GM12878 (cell line): ENCODE data around the gene ZBTB4.

Experiments
- CEBPB ChIP-seq, 2 experiments: fragments of 150-350 bp in 1 of 2; IDR thresholded peaks; 2 replicates each; pipeline ENCODE4 v1.6.1; 2012 to 2014; ENCODE audit warnings: low read depth in 2 of 2, low read length in 2 of 2, borderline replicate concordance in 1 of 2, inconsistent platforms in 1 of 2
- EGR1 ChIP-seq, 2 experiments: IDR thresholded peaks; 1 replicate in 1 of 2; 2 replicates in 1 of 2; pipeline ENCODE4 v1.6.1; 2011 to 2012; ENCODE audit warnings: low read depth in 2 of 2, low read length in 2 of 2, borderline replicate concordance in 1 of 2, mild to moderate bottlenecking in 1 of 2, moderate library complexity in 1 of 2
- ELK1 ChIP-seq: IDR thresholded peaks from 2 replicates; pipeline ENCODE4 v1.6.1; 2012; ENCODE audit warnings: low read depth, low read length, improper control_type of control experiment
- EZH2 ChIP-seq: IDR thresholded peaks from 2 replicates; pipeline ENCODE4 v1.6.1; 2012; ENCODE audit warnings: low read depth, mild to moderate bottlenecking, control low read depth, inconsistent platforms, low read length, borderline replicate concordance; ENCODE audit not compliant: control insufficient read depth
- FOS ChIP-seq: IDR thresholded peaks from 3 replicates; pipeline ENCODE4 v1.6.1; 2011; ENCODE audit warnings: borderline replicate concordance; ENCODE audit not compliant: insufficient read length; ENCODE audit errors: extremely low read depth
- JUND ChIP-seq: IDR thresholded peaks from 2 replicates; pipeline ENCODE4 v1.6.1; 2012; ENCODE audit warnings: low read depth, mild to moderate bottlenecking, low read length, improper control_type of control experiment, moderate library complexity
- MTA3 ChIP-seq: IDR thresholded peaks from 2 replicates; pipeline ENCODE4 v1.6.1; 2012; ENCODE audit warnings: low read length, inconsistent platforms, borderline replicate concordance
- POLR2A ChIP-seq: IDR thresholded peaks from 2 replicates; pipeline ENCODE4 v1.6.1; 2011; ENCODE audit warnings: low read depth, mild to moderate bottlenecking, low read length
- POLR2AphosphoS5 ChIP-seq: IDR thresholded peaks from 2 replicates; pipeline ENCODE4 v1.6.1; 2011; ENCODE audit warnings: mild to moderate bottlenecking, low read length, inconsistent platforms
- SIN3A ChIP-seq: IDR thresholded peaks from 2 replicates; pipeline ENCODE4 v1.6.1; 2012; ENCODE audit warnings: low read depth, low read length, improper control_type of control experiment
- ZBTB33 ChIP-seq: fragments of 450-650 bp; IDR thresholded peaks from 2 replicates; pipeline ENCODE4 v1.6.1; 2017; ENCODE audit warnings: mild to moderate bottlenecking
- ZNF274 ChIP-seq: IDR thresholded peaks from one replicate; pipeline ENCODE4 v1.8.0; 2011; ENCODE audit not compliant: insufficient read length, insufficient read depth
- TF ChIP-seq, protein P1 (sequence below), 3 experiments: IDR thresholded peaks in 2 of 3; conservative IDR thresholded peaks in 1 of 3; 2 replicates each; pipeline ENCODE4 v1.5.1; 2011; ENCODE audit warnings: low read depth in 3 of 3, low read length in 3 of 3, mild to moderate bottlenecking in 3 of 3, control low read depth in 2 of 3, moderate library complexity in 2 of 3, inconsistent platforms in 1 of 3, mixed read lengths in 1 of 3; ENCODE audit not compliant: control insufficient read depth in 2 of 3, insufficient read depth in 1 of 3; ENCODE audit errors: extremely low read depth in 1 of 3
- TF ChIP-seq, protein P2 (sequence below): fragments of 450-650 bp; IDR thresholded peaks from 2 replicates; pipeline ENCODE4 v1.6.1; 2016; ENCODE audit warnings: mild to moderate bottlenecking, moderate library complexity, borderline replicate concordance

DNA sequence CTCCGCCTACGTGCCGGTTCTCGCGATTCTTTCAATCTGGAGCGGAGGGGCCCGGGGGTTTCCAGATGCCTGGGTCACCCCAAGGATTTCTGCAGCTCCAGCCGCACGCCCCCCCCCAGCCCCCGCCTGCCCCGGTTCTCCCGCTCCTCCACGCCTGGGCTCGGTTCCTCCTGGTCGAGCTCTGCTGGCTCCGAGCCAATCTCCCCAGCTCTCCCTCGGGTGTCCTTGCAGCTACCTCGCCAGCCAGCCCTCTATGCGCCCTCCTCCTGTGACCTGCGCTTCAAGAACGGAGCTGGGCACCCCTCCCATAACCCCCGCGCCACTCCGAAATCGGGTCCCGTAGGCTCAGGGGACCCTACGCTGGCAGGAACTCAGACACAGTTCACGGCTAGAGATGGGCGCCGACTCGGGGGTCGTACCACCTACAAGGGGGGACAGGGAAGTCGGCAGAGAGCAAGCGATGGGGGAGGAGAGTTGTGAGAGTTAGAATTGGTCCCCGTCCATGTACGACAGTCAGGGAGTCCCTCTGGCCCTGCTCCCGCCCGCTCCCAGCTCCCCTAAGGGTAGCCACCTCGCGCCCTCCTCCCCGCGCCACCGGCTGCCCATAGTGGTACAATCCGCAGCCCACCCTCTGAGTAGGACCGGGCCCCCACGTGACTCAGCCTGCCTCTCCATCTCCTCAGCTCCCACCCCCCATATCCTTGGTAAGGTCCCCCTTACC is 39.2 kb downstream of the ZBTB4 start:
- TF ChIP-seq, protein P1, sequence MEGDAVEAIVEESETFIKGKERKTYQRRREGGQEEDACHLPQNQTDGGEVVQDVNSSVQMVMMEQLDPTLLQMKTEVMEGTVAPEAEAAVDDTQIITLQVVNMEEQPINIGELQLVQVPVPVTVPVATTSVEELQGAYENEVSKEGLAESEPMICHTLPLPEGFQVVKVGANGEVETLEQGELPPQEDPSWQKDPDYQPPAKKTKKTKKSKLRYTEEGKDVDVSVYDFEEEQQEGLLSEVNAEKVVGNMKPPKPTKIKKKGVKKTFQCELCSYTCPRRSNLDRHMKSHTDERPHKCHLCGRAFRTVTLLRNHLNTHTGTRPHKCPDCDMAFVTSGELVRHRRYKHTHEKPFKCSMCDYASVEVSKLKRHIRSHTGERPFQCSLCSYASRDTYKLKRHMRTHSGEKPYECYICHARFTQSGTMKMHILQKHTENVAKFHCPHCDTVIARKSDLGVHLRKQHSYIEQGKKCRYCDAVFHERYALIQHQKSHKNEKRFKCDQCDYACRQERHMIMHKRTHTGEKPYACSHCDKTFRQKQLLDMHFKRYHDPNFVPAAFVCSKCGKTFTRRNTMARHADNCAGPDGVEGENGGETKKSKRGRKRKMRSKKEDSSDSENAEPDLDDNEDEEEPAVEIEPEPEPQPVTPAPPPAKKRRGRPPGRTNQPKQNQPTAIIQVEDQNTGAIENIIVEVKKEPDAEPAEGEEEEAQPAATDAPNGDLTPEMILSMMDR (IDR thresholded peaks at IDR 0.05 in 2 of 3, conservative IDR thresholded peaks at IDR 0.05 in 1 of 3; ENCODE audit: control insufficient read depth in 2 of 3, extremely low read depth in 1 of 3, insufficient read depth in 1 of 3, low read depth in 3 of 3, low read length in 3 of 3) = no peak
- TF ChIP-seq SIN3A = no peak
- no peak for TF ChIP-seq CEBPB (IDR thresholded peaks at IDR 0.05; ENCODE audit: borderline replicate concordance in 1 of 2, low read depth in 2 of 2, low read length in 2 of 2)
- peak; percentile 54; the same call in 1 of the 2 replicates for TF ChIP-seq JUND
- no peak for TF ChIP-seq MTA3
- TF ChIP-seq ZBTB33 = no peak
- TF ChIP-seq ZNF274 = no peak
- TF ChIP-seq, protein P2, sequence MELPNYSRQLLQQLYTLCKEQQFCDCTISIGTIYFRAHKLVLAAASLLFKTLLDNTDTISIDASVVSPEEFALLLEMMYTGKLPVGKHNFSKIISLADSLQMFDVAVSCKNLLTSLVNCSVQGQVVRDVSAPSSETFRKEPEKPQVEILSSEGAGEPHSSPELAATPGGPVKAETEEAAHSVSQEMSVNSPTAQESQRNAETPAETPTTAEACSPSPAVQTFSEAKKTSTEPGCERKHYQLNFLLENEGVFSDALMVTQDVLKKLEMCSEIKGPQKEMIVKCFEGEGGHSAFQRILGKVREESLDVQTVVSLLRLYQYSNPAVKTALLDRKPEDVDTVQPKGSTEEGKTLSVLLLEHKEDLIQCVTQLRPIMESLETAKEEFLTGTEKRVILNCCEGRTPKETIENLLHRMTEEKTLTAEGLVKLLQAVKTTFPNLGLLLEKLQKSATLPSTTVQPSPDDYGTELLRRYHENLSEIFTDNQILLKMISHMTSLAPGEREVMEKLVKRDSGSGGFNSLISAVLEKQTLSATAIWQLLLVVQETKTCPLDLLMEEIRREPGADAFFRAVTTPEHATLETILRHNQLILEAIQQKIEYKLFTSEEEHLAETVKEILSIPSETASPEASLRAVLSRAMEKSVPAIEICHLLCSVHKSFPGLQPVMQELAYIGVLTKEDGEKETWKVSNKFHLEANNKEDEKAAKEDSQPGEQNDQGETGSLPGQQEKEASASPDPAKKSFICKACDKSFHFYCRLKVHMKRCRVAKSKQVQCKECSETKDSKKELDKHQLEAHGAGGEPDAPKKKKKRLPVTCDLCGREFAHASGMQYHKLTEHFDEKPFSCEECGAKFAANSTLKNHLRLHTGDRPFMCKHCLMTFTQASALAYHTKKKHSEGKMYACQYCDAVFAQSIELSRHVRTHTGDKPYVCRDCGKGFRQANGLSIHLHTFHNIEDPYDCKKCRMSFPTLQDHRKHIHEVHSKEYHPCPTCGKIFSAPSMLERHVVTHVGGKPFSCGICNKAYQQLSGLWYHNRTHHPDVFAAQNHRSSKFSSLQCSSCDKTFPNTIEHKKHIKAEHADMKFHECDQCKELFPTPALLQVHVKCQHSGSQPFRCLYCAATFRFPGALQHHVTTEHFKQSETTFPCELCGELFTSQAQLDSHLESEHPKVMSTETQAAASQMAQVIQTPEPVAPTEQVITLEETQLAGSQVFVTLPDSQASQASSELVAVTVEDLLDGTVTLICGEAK = no peak
- TF ChIP-seq POLR2A = peak; percentile 54; the same call in 1 of the 2 replicates
- no peak for TF ChIP-seq POLR2AphosphoS5
- TF ChIP-seq ELK1 = no peak
- TF ChIP-seq EGR1 (IDR thresholded peaks at IDR 0.05; ENCODE audit: borderline replicate concordance in 1 of 2, low read depth in 2 of 2, low read length in 2 of 2) = peak in 1 of 2 experiments; percentile 72; a peak in 2 of 3 replicates
- no peak for TF ChIP-seq EZH2
- no peak for TF ChIP-seq FOS
